Suprapubic skin (tissue), 3 donors: ENCODE measurements around the gene IARS2.

Experiments
- POLR2AphosphoS5 ChIP-seq, 3 donors: sonication (generic); formaldehyde crosslinking; IDR thresholded peaks; one replicate each; pipeline ENCODE4 v1.6.1; 2017; ENCODE audit warnings: antibody characterized with exemption in 3 of 3
- TF ChIP-seq, protein P1 (sequence below), 2 donors: fragments of 200-600 bp in 1 of 2; fragments of 450-650 bp in 1 of 2; sonication (generic) in 1 of 2; IDR thresholded peaks; one replicate each; pipeline ENCODE4 v1.5.1; 2016 to 2019; ENCODE audit warnings: antibody characterized with exemption in 2 of 2, mild to moderate bottlenecking in 1 of 2, moderate library complexity in 1 of 2

DNA sequence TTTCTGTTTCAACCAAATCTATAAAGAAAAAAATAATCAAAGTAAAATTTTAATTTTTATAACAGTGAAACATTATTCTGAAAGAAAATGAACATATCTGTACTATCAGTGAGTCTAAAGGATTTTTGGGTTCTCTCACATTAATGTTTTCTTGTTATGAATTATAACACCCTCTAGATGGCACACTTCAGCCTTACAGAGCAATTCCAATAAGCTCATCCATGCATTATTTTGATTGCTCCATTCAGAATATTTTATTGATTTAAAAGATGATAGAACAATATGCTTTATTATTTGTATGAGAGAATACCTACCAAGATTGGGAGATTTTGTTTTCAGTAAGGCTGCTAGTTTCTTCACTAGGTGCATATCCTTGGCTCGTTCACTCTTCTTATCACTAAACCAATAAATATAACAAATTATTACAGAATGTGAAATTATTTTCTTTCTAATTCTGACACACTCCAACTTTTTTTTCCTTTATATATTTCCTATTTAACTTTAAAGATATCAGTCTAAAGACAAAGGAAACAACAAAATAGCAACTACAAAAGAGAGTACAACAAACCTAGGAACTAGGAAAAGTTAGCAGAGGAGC, 95.9 kb downstream of the IARS2 start:
- TF ChIP-seq, protein P1, sequence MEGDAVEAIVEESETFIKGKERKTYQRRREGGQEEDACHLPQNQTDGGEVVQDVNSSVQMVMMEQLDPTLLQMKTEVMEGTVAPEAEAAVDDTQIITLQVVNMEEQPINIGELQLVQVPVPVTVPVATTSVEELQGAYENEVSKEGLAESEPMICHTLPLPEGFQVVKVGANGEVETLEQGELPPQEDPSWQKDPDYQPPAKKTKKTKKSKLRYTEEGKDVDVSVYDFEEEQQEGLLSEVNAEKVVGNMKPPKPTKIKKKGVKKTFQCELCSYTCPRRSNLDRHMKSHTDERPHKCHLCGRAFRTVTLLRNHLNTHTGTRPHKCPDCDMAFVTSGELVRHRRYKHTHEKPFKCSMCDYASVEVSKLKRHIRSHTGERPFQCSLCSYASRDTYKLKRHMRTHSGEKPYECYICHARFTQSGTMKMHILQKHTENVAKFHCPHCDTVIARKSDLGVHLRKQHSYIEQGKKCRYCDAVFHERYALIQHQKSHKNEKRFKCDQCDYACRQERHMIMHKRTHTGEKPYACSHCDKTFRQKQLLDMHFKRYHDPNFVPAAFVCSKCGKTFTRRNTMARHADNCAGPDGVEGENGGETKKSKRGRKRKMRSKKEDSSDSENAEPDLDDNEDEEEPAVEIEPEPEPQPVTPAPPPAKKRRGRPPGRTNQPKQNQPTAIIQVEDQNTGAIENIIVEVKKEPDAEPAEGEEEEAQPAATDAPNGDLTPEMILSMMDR (IDR thresholded peaks at IDR 0.05), result no peak
- no peak for TF ChIP-seq POLR2AphosphoS5 (IDR thresholded peaks at IDR 0.05)
